IPS-NIHi7 (cell line): Measurements from ENCODE around the gene ZNF385B.
"Not testable (repeated sequence)": the region's sequence is repeated elsewhere in the genome, so short reads cannot be mapped to it uniquely, and the experiment has no call there.

Source experiments
- DNase-seq: peaks from one replicate; pipeline ENCODE4 v3.0.0; 2012; ENCODE audit warnings: mixed read lengths; ENCODE audit errors: extremely low spot score

ZNF385B gene

GRCh38 chr2:179802051-179802882, 59.1 kb downstream of the ZNF385B start:
- no peak for DNase-seq

- DNase-seq = no peak
Observed at GRCh38 chr2:179800776-179801175, 60.6 kb downstream of the ZNF385B start.

GRCh38 chr2:179796213-179797007, 65.0 kb downstream of the ZNF385B start:
- DNase-seq = no peak

- no peak for DNase-seq
Observed at GRCh38 chr2:179793902-179794301, 67.5 kb downstream of the ZNF385B start.

GRCh38 chr2:179793238-179793637, 68.2 kb downstream of the ZNF385B start:
- DNase-seq = no peak

GRCh38 chr2:179790235-179791217, 70.9 kb downstream of the ZNF385B start:
- no peak for DNase-seq

GRCh38 chr2:179788104-179788503, 73.3 kb downstream of the ZNF385B start:
- DNase-seq = no peak

GRCh38 chr2:179787601-179788000, 73.8 kb downstream of the ZNF385B start:
- DNase-seq = no peak

- DNase-seq = no peak
Observed at GRCh38 chr2:179785902-179786301, 75.5 kb downstream of the ZNF385B start.

GRCh38 chr2:179782346-179782745, 79.1 kb downstream of the ZNF385B start:
- not testable (repeated sequence) for DNase-seq

- no peak for DNase-seq
Observed at GRCh38 chr2:179773986-179774385, 87.4 kb downstream of the ZNF385B start.

- DNase-seq = no peak
Observed at GRCh38 chr2:179772346-179772745, 89.1 kb downstream of the ZNF385B start.

- DNase-seq = no peak
Observed at GRCh38 chr2:179771791-179772190, 89.6 kb downstream of the ZNF385B start.

GRCh38 chr2:179770029-179770428, 91.4 kb downstream of the ZNF385B start:
- no peak for DNase-seq

- DNase-seq = no peak
Observed at GRCh38 chr2:179769323-179769722, 92.1 kb downstream of the ZNF385B start.

GRCh38 chr2:179768765-179769164, 92.6 kb downstream of the ZNF385B start:
- DNase-seq = no peak

GRCh38 chr2:179765666-179766065, 95.7 kb downstream of the ZNF385B start:
- peak; percentile 39 for DNase-seq

- DNase-seq = no peak
Observed at GRCh38 chr2:179764710-179765109, 96.7 kb downstream of the ZNF385B start.

- no peak for DNase-seq
Observed at GRCh38 chr2:179758636-179759035, 102.8 kb downstream of the ZNF385B start.

- peak; percentile 31 for DNase-seq
Observed at GRCh38 chr2:179751163-179751809, 110.1 kb downstream of the ZNF385B start.

- no peak for DNase-seq
Observed at GRCh38 chr2:179749210-179749609, 112.2 kb downstream of the ZNF385B start.
